AG09309 (cell line): ENCODE measurements around the gene POMT2.
A peak's percentile ranks its signal among the peaks of the same experiment; 100 is the strongest.

Experiments used
- DNase-seq: peaks from one replicate; pipeline ENCODE4 v3.0.0-alpha.2; 2010; ENCODE audit warnings: low read depth
- H3K4me3 ChIP-seq: 2 replicates; pipeline ENCODE4 v1.5.1; 2011; ENCODE audit warnings: mild to moderate bottlenecking, low read depth, low read length, moderate library complexity; ENCODE audit not compliant: control insufficient read depth
- CTCF ChIP-seq: IDR thresholded peaks from 2 replicates; pipeline ENCODE4 v1.5.1; 2011; ENCODE audit warnings: mild to moderate bottlenecking, low read depth, low read length, inconsistent platforms; ENCODE audit not compliant: insufficient read depth, control insufficient read depth; ENCODE audit errors: missing control alignments

POMT2 gene

DNA sequence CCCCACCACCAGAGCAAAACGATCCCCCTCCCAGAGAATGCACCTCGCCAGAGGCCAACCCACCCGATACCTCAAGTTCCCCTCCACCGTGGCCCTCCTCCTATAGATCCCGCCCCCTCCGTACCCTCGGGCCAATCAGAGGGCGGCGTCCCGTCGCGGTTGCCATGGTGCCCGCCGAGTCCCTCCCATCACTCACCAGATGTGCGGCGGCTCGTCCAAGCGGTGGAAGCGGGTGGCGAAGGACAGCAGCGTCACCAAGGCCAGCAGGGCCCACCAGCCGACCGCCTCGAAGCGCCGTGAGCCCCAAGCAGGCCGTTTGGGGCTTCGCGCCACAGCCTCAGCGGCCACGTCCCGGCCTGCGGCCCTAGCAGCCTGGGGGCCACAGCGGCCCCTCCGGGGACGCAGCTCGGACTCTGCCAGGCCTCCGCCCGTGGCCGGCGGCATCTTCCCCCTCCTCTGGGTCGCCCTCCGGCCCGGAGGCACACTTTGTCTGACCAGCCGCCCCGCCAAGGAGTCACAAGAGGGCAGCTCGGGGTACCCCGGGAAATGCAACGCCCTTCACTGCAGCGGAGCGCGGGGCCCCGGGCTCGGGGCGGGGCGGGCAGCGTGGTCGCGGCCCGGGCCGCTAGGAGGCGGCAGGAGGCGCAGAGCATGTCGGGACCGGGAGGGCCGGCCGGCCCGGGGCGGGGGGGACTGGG, at the start of gene POMT2:
TSS of gene POMT2 (minus strand) at position 646 of the 698 bp plus-strand sequence. CDS start at position 444, 202 bp downstream.
- TF ChIP-seq CTCF = peak; percentile 13
- peak within 1 kb of the TSS; percentile 68 for H3K4me3 ChIP-seq

DNA sequence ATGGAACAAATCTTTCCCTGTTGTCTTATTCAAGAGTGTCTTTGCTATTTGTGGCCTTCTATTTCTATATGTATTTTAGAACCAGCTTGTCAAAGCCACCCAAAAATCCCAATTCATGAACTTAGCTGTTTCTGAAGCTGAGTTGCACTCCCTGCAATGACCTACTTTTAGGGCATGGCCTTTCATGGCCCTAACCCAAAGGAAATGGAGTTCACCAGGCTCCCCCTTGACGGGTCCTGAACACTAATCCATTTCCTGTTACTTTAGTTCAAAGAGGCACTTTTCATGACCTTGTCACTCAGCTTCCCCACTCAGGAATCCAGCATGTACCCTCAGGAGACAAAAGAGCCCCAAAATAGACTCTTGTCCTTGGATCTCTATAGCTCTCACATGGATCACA, 48.6 kb upstream of the POMT2 start:
- no peak for TF ChIP-seq CTCF
- DNase-seq = no peak
- no peak overlapping the region for H3K4me3 ChIP-seq

More for the DNA sequence above, at the start of gene POMT2:
- no peak for DNase-seq

GRCh38 chr14:77364146-77364545, 43.5 kb upstream of the POMT2 start:
- DNase-seq = no peak
- no peak overlapping the region for H3K4me3 ChIP-seq
- no peak for TF ChIP-seq CTCF

DNA sequence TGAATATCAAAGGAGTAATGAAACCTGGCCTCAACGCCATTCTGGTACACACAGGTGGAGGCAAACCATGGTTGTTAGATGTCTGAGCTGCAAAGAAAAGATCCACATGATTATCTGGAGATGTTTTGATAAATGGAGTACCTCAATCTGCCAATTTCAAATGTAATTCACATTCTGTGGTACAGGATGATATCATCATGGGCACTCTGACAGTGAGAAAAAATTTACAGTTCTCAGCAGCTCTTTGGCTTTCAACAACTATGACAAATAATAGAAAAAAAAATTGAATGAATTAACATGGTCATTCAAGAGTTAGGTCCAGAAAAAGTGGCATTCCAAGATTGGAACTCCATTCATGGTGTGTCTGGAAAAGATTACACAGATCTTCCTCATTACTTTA, 38.9 kb upstream of the POMT2 start:
- H3K4me3 ChIP-seq = no peak overlapping the region
- no peak for TF ChIP-seq CTCF
- no peak for DNase-seq

DNA sequence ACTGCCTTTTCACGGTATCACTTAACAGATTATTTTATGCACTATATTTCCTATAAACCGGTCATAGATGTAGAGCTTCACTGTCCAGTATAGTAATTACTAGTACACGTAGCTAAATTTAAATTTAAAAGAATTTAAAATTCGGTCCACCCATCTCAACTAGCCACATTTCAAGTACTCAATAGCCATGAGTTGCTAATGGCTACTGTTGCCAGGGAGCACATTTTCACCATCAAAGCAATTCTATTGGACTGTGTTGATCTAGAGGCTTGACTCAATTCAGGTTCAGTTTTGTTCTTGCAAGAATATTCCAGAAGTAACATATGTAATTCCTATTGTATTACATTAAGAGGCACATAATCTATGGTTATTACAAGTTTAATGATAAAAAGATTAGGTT, 36.2 kb upstream of the POMT2 start:
- no peak for TF ChIP-seq CTCF
- no peak for DNase-seq
- no peak overlapping the region for H3K4me3 ChIP-seq

DNA sequence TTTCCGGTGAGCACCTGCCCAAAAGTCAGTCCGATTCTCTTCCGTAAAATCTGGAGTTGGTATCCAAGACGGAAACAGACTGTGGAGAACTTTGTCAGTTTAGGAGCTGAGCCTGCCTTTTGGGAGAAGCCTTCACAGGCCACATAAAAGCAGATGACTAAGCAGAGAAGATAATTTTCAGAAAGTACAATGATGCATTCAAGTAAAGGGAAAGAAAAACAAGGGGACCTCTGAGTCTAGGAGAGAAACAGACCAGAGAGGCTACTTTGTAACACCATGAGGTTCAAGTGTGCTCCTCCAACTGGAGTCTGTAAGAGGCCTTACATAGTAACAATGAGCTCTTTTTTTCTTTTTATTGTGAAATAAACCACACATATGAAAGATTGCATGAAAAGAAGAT, 35.1 kb upstream of the POMT2 start:
- no peak for DNase-seq
- no peak overlapping the region for H3K4me3 ChIP-seq
- TF ChIP-seq CTCF = no peak
